Measurements from ENCODE around the gene NHERF1. TPM values are rescaled to one million over a fixed set of nuclear protein-coding genes. Genes with fewer than 3 reads are reported as not detected.

NHERF1 gene
- total and polyA plus RNA-seq, 2 of the 13 experiments (the other 11 are each of a cell fraction or from before 2014, with no cell fraction given): 169 to 269 TPM

DNA sequence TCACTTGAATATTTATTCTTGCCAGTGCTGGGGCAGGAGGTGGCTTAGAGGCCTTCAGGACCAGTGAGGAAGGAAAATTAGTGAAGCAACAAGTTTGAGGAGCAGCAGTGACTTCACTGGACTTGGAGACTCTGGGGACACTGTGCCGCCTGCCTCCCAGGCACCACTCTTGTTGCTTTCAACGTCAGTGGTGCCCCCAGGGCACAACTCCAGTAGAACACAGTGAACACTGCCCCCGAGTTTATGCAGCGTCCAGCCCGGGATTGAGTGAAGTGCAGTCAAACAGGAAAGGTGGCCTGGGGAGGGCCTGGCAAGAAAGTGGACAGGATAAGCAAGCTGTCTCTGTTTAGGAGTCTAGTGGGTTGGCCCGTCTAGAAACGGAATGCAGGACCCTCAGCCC, 52.1 kb downstream of the NHERF1 start:
- Histone ChIP-seq H2AFZ (ENCODE audit: low read length) (no peak overlapping the region), H3K36me3 (replicated peaks in 1 of 2; ENCODE audit: control insufficient read depth in 1 of 2, insufficient read depth in 2 of 2, low read length in 2 of 2) (peaks cover 10 to 20% of the 10 kb centered on the region in 2 experiments; a peak in 4 of 5 replicates), H4K20me1 (ENCODE audit: insufficient read depth, low read length) (no peaks in the 10 kb centered on the region), H3K79me2 (ENCODE audit: insufficient read depth, low read length) (no peaks in the 10 kb centered on the region), H3K9me3 (ENCODE audit: low read length) (no peaks in the 10 kb centered on the region), H3K4me3 (replicated peaks in 1 of 3; ENCODE audit: insufficient read depth in 1 of 3, low read depth in 2 of 3, low read length in 3 of 3) (no peak overlapping the region), H3K27ac (ENCODE audit: extremely low read length, insufficient read depth, low read length) (no peak overlapping the region), H3K9ac (ENCODE audit: insufficient read depth, low read depth, low read length) (no peak overlapping the region), H3K4me2 (ENCODE audit: low read depth, low read length) (no peak overlapping the region), H3K27me3 (ENCODE audit: control insufficient read depth in 1 of 2, insufficient read depth in 2 of 2, low read length in 2 of 2) (no peaks in the 10 kb centered on the region), H3K4me1 (ENCODE audit: insufficient read depth, low read length) (peaks cover 14% of the 10 kb centered on the region; the same call in 1 of the 2 replicates)
- CTCF ChIA-PET (ENCODE audit: low intra/inter-chr PET ratio, low total read pairs): no interaction called here
- WGBS (ENCODE audit: low lambda C conversion rate): 96% methylated on average over 7 of the region's 7 CpGs
- DNase-seq (ENCODE audit: low spot score): no peak
- FAIRE-seq: no peak
- intact Hi-C loops (cut with micrococcal nuclease; ENCODE audit: unreplicated experiment) (no loop called here), in situ Hi-C loops (cut with HindIII; ENCODE audit: extremely low pct_ligation_motif_present, low pct_unique_long_range_greater_than_20kb) (loop anchor here (5.0 kb wide), 1 partner anchor 152 kb away; no protein-coding TSS in a partner anchor)
- BruUV-seq (replicated peaks): no TSS peak
- no peak for ATAC-seq
- POLR2A ChIA-PET: no interaction called here
- TF ChIP-seq, protein P1, sequence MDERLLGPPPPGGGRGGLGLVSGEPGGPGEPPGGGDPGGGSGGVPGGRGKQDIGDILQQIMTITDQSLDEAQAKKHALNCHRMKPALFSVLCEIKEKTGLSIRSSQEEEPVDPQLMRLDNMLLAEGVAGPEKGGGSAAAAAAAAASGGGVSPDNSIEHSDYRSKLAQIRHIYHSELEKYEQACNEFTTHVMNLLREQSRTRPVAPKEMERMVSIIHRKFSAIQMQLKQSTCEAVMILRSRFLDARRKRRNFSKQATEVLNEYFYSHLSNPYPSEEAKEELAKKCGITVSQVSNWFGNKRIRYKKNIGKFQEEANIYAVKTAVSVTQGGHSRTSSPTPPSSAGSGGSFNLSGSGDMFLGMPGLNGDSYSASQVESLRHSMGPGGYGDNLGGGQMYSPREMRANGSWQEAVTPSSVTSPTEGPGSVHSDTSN (CRISPR knock-in tag; IDR thresholded peaks at IDR 0.05): no peak
- TF ChIP-seq U2AF1 (optimal IDR thresholded peaks at IDR 0.05; ENCODE audit: low read depth, low read length) (no peak), HNRNPK (IDR thresholded peaks at IDR 0.05; ENCODE audit: low read depth, low read length, poor library complexity, severe bottlenecking) (no peak), HOXA3 (CRISPR knock-in tag; IDR thresholded peaks at IDR 0.05) (no peak), THRA (CRISPR knock-in tag; IDR thresholded peaks at IDR 0.05; ENCODE audit: borderline replicate concordance) (no peak), ZNF776 (CRISPR knock-in tag; IDR thresholded peaks at IDR 0.05) (no peak), ZNF253 (CRISPR knock-in tag; IDR thresholded peaks at IDR 0.05; ENCODE audit: borderline replicate concordance) (no peak), ZIK1 (CRISPR knock-in tag; IDR thresholded peaks at IDR 0.05; ENCODE audit: borderline replicate concordance, low read depth) (no peak), SP1 (IDR thresholded peaks at IDR 0.05) (no peak), SP1 (CRISPR knock-in tag; IDR thresholded peaks at IDR 0.05) (no peak), KIAA2018 (CRISPR knock-in tag; IDR thresholded peaks at IDR 0.05; ENCODE audit: borderline replicate concordance) (no peak), ASH2L (IDR thresholded peaks at IDR 0.05; ENCODE audit: insufficient read length, low read depth, low read length) (no peak)
- TF ChIP-seq, protein P2, sequence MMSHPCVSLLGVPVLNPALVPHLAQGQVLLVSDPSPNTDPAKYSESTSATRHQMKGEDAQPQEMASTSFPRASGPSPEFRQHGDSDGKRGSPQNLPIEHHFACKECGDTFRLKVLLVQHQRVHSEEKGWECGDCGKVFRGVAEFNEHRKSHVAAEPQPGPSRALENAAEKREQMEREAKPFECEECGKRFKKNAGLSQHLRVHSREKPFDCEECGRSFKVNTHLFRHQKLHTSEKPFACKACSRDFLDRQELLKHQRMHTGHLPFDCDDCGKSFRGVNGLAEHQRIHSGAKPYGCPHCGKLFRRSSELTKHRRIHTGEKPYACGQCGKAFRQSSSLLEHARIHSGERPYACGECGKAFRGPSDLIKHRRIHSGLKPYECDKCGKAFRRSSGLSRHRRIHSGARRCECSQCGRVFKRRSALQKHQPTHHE (CRISPR knock-in tag; IDR thresholded peaks at IDR 0.05; ENCODE audit: borderline replicate concordance): no peak
